GM21786 (cell line): ENCODE data around the gene OR4C45.
"Not testable (repeated sequence)": the region's sequence is repeated elsewhere in the genome, so short reads cannot be mapped to it uniquely, and the experiment has no call there.

Source experiments
- ATAC-seq: cut with Tn5 transposase; IDR thresholded peaks from one replicate; pipeline ENCODE4 v1.9.1; 2021; ENCODE audit not compliant: unreplicated experiment

Gene OR4C45

DNA sequence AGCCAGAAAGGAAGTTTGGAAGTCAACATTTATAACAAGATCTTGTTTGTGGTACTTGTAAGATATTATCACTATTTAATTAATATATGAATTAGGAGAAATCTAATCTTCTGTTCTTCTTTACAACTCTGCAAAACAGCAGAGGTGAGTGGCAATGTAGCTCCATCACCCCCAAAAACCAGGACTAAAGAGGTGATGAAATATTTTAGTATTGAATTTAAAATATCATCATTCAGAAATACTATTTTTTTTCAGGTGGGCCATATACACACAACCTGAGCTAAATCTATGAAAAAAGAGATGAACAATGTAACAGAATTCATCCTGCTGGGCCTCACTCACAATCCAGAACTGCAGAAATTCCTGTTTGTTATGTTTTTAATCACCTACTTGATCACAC lies at the start of gene OR4C45:
Gene OR4C45, plus strand, starts transcription at position 301 of the 400 bp plus-strand sequence.
- no peak for ATAC-seq

DNA sequence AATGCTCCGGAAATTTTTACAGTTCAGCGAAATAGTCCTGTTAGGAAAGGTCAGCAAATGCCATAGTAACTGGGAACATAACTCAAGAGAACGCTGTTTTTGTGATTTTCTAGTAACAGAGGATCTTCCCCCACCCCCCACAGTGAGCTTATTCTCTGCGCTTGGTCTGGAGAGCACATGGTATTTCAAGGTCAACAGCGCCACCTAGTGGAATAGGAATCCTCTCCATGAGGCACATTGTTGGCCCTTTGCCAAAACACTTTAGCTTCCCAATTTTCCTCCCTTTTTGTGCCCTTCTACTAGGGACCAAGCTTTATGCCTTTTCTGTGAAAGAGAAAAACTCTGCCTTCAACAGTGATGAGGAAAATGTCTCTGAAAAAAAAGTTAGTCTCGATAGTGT lies 37.1 kb upstream of the OR4C45 start:
- no peak for ATAC-seq

DNA sequence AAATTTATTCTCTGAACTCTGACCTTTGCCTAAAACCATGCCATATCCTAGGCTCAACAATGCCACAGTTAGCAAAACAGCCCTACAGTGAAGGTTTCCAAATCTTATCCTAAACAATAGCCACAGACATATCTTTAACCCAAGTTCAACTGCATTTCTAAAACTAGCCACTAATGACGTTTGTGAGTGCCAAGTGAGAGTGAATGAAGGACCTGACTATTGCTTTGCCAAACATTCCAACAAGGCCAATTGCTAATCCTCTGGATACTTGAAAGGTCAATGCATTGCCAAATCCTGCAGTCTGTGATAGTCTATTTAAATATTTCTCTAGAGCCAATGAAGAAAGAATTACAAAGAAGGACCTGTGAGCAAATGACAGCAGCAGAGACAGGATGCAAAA lies 2.5 kb upstream of the OR4C45 start:
- ATAC-seq, result no peak

DNA sequence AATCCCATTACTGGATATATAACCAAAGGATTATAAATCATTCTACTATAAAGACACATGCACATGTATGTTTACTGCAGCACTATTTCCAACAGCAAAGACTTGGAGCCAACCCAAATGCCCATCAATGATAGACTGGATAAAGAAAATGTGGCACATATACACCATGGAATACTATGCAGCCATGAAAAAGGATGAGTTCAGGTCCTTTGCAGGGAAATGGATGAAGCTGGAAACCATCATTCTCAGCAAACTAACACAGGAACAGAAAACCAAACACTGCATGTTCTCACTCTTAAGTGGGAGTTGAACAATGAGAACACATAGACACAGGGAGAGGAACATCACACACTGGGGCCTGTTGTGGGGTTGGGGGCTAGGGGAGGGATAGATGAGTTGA lies 3.6 kb downstream of the OR4C45 start:
- ATAC-seq, result not testable (repeated sequence)

DNA sequence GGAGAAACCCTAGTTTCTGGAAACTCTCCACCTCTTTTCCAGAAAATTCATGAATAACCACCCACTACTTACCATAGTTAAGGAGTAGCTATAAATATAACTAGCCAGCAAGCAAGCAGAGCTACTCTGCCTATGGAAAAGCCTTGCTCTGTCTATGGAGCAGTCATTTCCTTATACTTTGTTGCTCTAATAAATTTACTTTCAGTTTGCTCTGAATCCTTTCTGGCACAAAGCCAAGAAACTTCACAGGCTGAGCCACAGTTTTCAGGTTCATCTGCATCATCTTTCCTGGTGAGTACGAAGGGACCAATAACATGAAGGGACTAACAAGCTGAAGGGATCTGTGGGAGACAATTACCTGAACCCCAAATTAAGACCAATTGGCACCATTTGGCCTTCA lies 4.6 kb downstream of the OR4C45 start:
- ATAC-seq, result no peak

DNA sequence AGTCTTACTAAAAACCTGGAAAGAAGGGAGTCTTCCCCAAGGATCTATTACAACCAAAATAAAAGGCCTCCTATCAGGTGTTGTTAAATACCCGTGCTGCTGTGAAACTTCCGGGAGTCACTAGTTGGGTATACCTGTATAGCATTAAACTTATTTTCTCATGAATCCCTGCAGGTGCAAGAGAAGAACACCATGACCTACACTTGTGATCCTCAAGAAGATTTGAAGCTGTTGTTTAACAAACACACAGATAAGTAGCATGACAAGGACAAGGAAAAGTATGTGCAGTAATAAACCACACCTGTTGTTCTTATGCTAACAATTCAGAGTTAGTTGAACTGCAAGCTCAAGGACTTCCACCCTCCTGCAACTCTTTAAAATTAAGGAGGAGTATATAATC lies 12.0 kb downstream of the OR4C45 start:
- ATAC-seq, result no peak

DNA sequence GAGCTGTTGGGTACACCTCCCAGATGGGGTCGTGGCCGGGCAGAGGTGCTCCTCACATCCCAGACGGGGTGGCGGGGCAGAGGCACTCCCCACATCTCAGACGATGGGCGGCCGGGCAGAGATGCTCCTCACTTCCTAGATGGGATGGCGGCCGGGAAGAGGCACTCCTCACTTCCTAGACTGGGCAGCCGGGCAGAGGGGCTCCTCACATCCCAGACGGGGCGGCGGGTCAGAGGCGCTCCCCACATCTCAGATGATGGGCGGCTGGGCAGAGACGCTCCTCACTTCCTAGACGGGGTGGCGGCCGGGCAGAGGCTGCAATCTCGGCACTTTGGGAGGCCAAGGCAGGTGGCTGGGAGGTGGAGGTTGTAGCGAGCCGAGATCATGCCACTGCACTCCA lies 30.4 kb downstream of the OR4C45 start:
- ATAC-seq, result not testable (repeated sequence)

DNA sequence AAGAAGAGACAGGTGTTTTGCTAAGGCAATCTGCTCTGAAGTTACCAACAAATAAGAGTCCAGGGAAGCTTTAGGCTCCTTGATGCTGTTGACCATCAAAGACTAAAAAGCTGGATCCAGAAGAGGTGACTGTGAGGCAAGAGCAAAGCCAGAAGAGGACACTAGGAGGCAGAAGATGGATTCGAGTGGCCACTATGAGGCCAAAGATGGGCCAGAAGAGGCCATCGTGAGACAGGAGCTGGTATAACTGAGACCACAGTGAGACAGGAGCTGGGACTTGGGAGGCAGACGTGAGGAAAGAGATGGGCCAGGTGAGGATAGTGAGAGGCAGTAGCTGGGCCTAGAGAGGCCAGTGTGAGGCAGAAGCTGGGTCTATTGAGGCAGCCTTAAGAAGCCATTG lies 37.7 kb downstream of the OR4C45 start:
- no peak for ATAC-seq

DNA sequence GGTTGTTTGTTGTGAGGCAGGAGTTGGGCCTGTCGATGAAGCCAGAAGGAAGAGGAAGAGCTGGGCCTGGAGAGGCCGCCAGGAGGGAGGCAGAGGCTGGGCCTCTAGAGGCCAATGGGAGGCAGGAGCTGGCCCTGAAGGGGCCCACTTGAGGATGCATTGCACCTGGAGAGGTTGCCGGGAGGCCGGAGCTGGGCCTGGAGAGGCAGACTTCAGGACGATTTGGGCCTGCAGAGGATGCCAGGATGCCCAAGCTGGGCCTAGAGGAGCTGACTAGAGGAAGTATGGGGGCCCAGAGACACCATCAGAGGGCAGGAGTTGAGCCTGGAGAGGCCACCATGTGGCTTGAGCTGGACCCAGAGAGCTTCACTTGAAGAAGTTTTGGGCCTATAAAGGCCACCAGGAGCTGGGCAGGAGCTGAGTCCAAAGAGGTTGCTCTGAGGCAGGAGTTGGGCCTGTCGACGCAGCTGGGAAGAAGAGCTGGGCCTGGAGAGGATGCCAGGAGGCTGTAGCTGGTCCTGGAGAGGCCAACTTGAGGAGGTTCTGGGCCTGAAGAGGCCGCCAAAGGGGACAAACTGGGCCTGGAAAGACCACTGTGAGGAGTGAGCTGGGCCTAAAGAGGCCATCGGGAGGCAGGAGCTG lies 39.0 kb downstream of the OR4C45 start:
- no peak for ATAC-seq

DNA sequence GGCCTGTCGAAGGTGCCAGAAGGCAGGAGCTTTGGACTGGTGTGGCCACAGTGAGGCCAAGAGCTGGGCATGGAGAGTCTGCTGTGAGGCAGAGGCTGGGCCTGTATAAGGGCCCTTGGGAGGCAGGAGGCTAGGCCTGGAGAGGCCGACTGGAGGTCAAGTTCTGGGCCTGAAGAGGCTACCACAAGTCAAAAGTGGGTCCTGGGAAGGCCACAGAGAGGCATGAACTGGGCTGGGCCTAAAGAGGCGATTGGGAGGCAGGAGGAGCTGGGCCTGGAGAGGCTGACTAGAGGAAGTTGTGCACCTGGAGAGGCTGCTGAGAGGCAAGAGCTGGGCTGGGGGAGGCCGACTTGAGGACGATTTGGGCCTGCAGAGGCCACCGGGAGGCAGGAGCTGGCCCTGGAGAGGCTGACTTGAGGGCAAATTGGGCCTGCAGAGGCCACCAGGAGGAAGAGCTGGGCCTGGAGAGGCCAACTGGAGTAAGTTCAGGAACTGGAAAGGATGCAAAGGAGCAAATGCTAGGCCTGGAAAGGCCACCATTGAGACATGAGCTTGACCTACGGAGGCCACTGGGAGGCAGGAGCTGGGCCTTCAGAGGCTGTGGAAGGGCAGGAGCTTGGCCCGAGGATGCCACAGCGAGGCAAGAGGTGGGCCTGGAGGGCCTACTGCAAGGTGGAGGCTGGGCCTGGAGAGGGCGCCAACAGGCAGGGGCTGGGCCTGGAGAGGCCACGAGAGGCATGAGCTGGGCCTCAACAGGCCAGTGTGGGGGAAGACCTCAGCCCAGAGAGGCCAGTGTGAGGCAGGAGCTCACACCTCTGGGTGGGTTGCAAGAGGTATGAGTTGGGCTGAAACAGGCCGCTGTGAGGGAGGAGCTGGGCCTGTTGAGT lies 39.8 kb downstream of the OR4C45 start:
- ATAC-seq, result no peak

DNA sequence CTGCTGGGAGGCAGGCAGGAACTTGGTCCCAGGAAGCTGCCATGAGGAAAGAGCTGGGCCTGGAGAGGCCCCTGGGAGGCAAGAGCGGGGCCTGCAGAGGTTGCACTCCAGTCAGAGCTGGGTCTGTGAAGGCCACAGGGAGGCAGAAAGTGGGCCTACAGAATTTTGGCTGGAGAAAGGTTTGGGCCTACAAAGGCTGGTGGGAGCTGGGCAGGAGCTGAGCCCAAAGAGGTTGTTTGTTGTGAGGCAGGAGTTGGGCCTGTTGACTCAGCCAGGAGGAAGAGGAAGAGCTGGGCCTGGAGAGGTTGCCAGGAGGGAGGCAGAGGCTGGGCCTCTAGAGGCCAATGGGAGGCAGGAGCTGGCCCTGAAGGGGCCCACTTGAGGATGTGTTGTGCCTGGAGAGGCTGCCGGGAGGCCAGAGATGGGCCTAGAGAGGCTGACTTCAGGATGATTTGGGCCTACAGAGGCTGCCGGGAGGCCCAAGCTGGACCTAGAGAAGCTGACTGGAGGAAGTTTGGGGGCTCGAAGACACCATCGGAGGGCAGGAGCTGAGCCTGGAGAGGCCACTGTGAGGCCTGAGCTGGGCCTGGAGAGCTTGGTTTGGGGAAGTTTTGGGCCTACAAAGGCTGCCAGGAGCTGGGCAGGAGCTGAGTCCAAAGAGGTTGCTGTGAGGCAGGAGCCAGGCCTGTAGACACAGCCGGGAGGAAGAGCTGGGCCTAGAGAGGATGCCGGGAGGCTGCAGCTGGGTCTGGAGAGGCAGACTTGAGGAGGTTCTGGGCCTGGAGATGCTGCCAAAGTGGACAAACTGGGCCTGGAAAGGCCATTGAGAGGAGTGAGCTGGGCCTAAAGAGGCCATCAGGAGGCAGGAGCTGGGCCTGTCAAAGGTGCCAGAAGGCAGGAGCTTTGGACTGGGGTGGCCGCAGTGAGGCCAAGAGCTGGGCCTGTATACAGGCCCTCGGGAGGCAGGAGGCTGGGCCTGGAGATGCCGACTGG lies 40.7 kb downstream of the OR4C45 start:
- ATAC-seq, result no peak

DNA sequence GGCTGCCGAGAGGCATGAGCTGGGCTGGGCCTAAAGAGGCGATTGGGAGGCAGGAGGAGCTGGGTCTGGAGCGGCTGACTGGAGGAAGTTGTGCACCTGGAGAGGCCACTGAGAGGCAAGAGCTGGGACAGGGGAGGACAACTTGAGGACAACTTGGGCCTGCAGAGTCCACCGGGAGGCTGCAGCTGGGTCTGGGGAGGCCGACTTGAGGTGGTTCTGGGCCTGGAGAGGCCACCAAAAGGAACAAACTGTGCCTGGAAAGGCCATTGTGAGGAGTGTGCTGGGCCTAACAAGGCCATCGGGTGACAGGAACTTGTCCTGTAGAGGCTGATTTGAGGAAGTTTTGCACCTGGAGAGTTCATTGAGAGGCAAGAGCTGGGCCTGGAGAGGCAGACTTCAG lies 41.5 kb downstream of the OR4C45 start:
- ATAC-seq, result no peak

DNA sequence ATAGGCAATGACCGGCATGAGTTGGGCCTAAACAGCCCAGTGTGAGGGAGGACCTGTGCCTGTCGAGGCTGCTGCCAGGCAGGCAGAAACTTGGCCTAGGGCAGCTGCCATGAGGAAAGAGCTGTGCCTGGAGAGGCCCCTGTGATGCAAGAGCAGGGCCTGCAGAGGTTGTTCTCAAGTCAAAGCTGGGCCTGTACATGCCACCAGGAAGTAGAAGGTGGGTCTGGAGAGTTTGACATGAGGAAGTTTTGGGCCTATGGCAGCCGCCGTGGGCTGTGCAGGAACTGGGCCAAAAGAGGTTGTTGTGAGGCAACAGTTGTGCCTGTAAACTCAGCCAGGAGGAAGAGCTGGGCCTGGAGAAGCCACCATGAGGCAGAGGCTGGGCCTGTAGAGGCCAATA lies 43.2 kb downstream of the OR4C45 start:
- no peak for ATAC-seq

DNA sequence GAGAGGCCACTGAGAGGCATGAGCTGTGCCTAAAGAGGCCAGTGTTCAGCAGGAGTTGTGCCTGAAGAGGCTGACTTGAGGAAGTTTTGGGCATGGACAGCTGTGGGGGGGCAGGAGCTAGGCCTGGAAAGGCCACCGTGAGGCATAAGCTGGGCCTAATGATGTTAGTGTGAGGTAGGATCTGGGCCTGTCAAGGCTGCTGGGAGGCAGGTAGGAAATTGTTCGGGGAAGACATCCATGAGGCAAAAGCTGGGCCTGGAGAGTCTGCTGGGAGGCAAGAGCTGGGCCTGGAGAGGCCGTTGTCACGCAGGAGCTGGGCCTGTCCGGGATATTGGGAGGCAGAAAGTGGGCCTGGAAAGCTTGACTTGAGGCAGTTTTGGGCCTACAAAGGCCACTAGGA lies 44.9 kb downstream of the OR4C45 start:
- ATAC-seq, result no peak

DNA sequence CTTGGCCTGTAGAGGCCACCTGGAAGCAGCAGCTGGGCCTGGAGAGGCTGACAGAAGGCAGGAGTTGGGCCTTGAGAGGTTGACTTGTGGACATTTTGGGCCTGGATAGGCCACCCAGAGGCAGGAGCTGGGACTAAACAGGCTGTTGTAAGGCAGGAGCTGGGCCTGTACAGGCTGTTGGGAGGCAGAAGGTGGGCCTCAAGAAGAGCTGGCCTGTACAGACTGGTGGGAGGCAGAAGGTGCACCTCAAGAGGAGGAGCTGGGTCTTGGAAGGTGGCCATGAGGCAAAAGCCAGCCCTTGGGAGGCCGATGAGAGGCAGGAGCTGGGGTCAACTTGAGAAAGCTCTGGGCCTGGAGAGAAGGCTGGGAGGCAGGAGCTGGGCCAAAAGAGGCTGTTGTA lies 45.3 kb downstream of the OR4C45 start:
- ATAC-seq, result no peak

DNA sequence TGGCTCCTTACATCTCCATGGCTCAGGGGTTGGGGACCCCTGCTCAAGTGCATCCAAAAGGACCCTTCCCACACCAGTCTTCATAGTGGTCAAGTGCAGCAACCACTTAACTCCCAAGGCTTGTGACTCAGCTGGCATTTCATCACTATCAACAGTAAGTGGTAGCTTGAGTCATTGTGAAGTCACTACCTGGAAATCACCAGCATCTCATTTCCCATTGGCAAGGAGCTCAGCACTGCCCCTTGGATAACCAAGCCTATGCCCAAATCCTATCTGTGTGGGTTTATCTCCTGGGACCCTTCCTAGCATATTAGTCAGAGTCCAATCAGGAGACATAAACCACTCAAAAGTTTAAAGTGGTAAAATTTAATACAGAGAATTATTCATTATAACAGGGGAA lies 46.3 kb downstream of the OR4C45 start:
- ATAC-seq, result not testable (repeated sequence)

DNA sequence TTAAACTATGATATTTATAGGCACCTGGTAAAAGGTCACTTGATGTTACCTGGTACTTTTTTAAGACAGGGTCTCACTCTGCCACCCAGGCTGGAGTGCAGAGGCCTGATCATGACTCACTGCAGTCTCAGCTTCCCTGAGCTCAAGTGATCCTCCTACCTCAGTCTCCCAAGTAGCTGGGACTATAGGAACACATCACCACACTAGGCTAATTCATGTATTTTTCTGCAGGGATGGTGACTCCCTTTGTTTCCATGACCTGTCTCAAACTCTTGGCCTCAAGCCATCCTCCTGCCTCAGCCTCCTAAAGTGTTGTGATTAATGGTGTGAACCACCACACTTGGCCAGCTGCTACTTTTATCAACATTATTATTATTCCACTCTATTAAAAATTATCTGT lies 47.6 kb downstream of the OR4C45 start:
- ATAC-seq, result no peak
